GM18951 (cell line): ENCODE measurements around the gene FBXO22.

Experiments
- POLR2A ChIP-seq: IDR thresholded peaks from 4 replicates; pipeline ENCODE4 v1.6.1; 2011; ENCODE audit warnings: mild to moderate bottlenecking; ENCODE audit not compliant: insufficient read length, insufficient read depth; ENCODE audit errors: extremely low read depth
- in situ Hi-C: fragments of 300-500 bp; cut with MboI; formaldehyde crosslinking; loops from one replicate; pipeline ENCODE4 v1.12.0; 2022; ENCODE audit warnings: low sequenced_read_pairs, mixed read lengths, inconsistent platforms; ENCODE audit not compliant: unreplicated experiment

Gene FBXO22

DNA sequence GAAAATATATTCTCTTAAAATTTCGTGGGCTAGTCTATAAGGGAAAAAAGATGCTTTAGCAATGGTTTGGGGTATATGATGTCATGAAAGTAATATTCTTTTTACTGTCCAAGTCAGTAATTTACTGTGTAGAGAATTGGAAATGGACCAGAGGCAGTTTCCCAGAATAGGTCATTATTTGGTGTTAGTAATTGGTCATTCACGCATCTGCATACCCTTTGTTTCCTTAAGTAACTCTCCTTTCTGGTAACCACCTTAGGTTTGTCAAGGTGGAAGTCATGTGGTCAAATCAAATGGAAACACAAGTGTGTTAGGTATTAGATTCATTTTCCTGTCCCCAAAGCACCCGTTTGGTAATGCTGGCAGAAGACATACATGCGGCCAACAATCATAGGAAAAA lies 23.9 kb downstream of the FBXO22 start:
- no peak for TF ChIP-seq POLR2A
- in situ Hi-C loops, result no loop called here

GRCh38 chr15:75928680-75929608 lies 25.3 kb downstream of the FBXO22 start:
- no peak for TF ChIP-seq POLR2A
- in situ Hi-C loops, result no loop called here

DNA sequence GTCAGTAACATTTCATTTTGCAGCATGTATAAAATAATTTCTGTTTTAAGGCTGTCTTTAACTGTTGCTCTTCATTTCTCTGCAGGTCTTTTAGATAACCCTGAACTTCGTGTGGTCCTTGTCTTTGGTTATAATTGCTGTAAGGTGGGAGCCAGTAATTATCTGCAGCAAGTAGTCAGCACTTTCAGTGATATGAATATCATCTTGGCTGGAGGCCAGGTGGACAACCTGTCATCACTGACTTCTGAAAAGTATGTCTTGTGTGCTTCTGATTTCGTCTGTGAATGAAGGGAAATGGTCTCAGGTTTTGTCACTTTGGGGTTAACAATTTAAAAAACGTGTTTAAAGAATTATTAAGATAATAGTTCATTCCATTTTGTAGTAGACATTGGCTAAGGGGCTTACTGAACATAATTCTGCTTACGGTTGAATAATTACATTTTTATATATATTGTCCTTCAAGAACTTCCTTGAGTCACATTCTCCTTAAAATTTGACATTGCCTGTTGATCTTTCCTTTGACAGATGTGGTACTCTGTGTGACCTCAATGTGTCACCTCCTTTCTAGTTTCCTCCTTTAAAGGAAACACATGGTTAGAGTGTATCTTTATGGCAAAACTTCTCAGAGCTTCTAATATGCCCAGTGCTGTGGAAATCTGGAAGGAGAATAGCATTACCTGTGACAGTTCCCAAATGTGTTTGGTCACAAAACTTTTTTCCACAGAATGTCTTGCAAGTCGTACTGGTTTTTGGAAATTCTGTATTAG lies 26.3 kb downstream of the FBXO22 start:
- TF ChIP-seq POLR2A, result no peak
- in situ Hi-C loops, result no loop called here

DNA sequence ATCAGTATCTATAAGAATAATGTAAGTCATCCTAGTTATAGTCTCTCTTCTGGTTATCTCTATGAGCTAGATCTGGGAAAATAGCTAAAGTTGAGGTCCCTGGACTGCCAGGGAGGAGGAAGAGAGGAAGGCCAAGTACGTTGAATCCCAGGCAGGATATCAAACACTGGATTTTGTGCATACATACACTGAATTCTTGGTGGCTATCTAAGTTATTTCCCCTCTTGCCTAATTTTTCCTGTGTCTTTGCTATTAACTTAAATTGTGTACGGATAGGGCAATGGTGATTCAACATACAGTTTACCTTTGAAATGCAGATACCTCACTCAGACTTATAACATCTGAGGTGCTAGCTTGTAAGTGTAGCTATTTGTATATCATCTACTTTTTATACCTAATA lies 27.2 kb downstream of the FBXO22 start:
- no peak for TF ChIP-seq POLR2A
- in situ Hi-C loops, result no loop called here

- no peak for TF ChIP-seq POLR2A
- in situ Hi-C loops, result no loop called here
Measured at GRCh38 chr15:75942464-75942863, 38.8 kb downstream of the FBXO22 start.

DNA sequence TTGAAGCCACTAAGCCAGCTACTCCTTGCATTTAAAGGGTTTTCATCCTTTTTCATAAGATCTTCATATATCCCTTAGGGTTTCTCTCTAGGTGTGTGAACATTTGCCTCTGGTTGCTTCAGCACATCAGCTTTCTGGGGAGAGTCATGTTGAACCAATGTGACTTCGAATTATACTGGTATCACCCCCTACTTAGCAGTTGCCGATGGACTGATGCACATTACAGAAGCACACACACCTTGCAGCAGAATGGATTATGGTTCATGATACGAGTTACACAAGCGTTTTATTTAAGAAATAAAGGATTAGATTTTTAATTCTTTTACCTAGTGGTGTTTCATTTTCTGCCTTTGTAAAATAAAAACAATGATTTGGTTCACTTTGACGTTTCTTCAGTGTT lies 39.6 kb downstream of the FBXO22 start:
- in situ Hi-C loops, result no loop called here
- no peak for TF ChIP-seq POLR2A

DNA sequence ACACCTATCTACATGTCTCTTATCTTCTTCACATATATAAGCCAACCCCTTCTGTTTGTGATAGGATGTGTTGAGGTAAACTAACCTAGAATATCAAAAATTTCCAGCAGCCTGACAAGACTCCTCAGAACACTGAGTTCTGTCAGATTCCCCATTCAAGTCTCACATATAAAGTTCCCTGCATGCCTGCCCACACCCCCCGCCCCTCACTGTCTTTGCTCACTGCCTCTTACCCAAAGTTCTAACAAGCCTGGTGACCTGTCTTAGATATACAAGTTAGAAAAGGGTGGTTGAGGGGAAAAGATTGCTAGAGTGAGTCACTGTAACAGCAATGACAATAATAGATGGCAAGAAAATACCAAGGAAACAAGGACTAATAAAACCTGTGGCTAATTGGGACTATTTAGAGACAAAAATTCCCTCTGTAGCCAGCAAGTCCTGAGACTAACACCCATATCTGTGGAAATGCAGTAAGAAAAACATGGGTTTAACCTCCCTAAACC lies 40.1 kb downstream of the FBXO22 start:
- no peak for TF ChIP-seq POLR2A
- in situ Hi-C loops, result no loop called here

- in situ Hi-C loops, result no loop called here
- TF ChIP-seq POLR2A, result no peak
Measured at GRCh38 chr15:75945953-75946352, 42.3 kb downstream of the FBXO22 start.

- TF ChIP-seq POLR2A, result no peak
- in situ Hi-C loops, result no loop called here
Measured at GRCh38 chr15:75947092-75947491, 43.4 kb downstream of the FBXO22 start.

DNA sequence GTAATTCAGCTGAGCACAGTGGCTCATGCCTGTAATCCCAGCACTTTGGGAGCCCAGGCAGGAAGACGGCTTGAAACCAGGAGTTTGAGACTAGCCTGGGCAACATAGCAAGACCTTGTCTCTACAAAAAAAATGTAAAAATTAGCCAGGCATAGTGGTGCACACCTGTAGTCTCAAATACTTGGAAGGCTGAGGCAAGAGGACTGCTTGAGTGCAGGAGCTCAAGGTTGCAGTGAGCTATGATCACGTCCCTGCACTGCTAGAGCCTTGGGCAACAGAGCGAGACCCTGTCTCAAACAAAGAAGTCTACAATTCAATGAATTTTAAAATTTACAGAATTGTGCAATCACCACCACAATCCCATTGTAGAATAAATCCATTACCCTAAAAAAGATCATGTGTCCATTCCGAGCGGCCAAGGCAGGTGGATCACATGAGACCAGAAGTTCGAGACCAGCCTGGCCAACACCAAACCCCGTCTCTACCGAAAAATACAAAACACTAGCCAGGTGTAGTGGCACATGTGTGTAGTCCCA lies 45.2 kb downstream of the FBXO22 start:
- TF ChIP-seq POLR2A, result no peak
- in situ Hi-C loops, result no loop called here

DNA sequence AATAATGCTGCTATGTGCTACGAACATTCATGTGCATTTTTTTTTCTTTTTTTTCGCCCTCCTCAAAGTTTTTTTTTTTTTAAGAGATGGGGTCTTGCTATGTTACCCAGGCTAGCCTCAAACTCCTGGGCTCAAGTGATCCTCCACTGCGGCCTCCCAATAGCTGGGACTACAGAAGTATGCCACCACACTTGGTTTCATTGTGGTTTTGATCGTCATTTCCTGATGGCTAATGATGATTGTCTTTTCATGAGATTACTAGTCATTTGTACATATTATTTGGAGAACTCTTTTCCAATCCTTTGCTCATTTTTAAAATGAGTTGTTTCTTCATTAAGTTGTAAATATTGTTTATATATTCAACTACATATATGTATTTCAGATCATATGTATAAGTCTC lies 48.8 kb downstream of the FBXO22 start:
- TF ChIP-seq POLR2A, result no peak
- in situ Hi-C loops, result no loop called here

- in situ Hi-C loops, result no loop called here
- no peak for TF ChIP-seq POLR2A
Measured at GRCh38 chr15:75955720-75956119, 52.0 kb downstream of the FBXO22 start.

DNA sequence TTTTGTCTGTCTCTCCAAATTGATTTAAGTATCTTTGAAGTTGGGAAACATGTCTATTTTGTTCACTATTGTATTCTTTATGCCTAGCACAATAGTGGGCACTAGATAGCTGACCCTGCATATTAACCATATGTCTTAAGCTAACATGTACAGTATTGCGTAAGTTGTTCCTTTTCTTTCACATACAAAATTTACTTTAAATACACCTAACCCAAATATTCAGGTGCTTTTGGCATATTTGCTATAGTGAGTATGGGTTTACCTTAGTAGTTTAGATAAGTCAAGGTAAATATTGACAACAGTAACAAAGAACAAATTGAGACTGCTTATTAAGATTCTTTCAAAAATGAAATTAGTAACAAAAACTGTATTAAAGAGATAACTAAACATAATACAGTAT lies 57.7 kb downstream of the FBXO22 start:
- no peak for TF ChIP-seq POLR2A
- in situ Hi-C loops, result no loop called here
